ENCODE results near the gene PTPRM. TPM values are rescaled to one million over a fixed set of nuclear protein-coding genes. Genes with fewer than 3 reads are reported as not detected.
A peak's percentile ranks its signal among the peaks of the same experiment; 100 is the strongest.

The PTPRM gene
- total and polyA plus RNA-seq, 2 of the 8 experiments (the other 6 are each of a cell fraction or from before 2014, with no cell fraction given), result 4.1 to 7.0 TPM

DNA sequence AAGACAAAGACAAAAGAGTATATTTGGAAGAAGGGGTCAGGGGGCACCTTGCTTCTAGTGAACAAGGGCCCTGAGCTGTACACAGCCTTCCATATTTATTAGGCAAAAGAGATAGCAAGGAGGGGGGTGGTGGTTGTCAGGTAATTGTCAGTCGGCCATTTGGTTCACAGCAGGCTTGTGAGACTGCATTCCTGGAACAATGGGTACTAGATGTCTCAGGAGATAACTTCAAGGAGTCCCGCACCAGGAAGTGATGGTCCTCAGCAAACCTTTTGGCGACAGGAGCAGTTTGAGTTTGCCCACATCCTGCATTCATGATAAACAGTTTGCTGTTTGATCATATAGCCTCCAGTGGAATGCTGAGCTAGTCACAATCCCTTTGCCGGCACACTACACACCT, 665.7 kb downstream of the PTPRM start:
- H3K18ac ChIP-seq (ENCODE audit: extremely low read depth, low read length), result no peak overlapping the region
- H2BK120ac ChIP-seq (replicated peaks; ENCODE audit: low read depth, low read length), result no peak overlapping the region
- H3K23ac ChIP-seq (ENCODE audit: insufficient read length), result no peak overlapping the region
- no peak overlapping the region for H4K91ac ChIP-seq (replicated peaks; ENCODE audit: insufficient read length, low read length)
- 77% methylated on average over 4 of the region's 4 CpGs; no CpG with 5 or more reads in 1 of the 2 experiments for WGBS, 2 experiments (ENCODE audit: extremely low coverage in 1 of 2, insufficient coverage in 1 of 2, insufficient read length in 1 of 2, insufficient replicate concordance in 2 of 2, low coverage in 1 of 2, low lambda C conversion rate in 2 of 2, missing lambda C conversion rate in 1 of 2)
- FAIRE-seq, result no peak
- H4K20me1 ChIP-seq (replicated peaks in 1 of 2; ENCODE audit: control insufficient read depth in 1 of 2, insufficient read depth in 2 of 2, low read length in 2 of 2), result no peaks in the 10 kb centered on the region
- H3K27me3 ChIP-seq (replicated peaks in 1 of 4; ENCODE audit: control insufficient read depth in 3 of 4, extremely low read depth in 1 of 4, insufficient read depth in 3 of 4, low read length in 3 of 4), result no peaks in the 10 kb centered on the region
- no peak overlapping the region for H2AK5ac ChIP-seq (ENCODE audit: low read depth, low read length)
- H3K9me3 ChIP-seq (ENCODE audit: insufficient read depth in 2 of 2, low read depth in 1 of 2, low read length in 1 of 2), result no peaks in the 10 kb centered on the region
- DNase-seq (ENCODE audit: low read depth in 1 of 2, low spot score in 2 of 2), result no peak
- no peak overlapping the region for H3K27ac ChIP-seq (ENCODE audit: low read depth, low read length)
- POLR2A ChIA-PET (ENCODE audit: partially characterized antibody), result no interaction called here
- no peaks in the 10 kb centered on the region for H3K23me2 ChIP-seq (ENCODE audit: low read depth, low read length)
- no peaks in the 10 kb centered on the region for H3K79me1 ChIP-seq (ENCODE audit: low read depth, low read length)
- H3K4me3 ChIP-seq (ENCODE audit: extremely low read depth in 1 of 4, insufficient read depth in 2 of 4, low read depth in 3 of 4, low read length in 4 of 4), result no peak overlapping the region
- no peak overlapping the region for H3K9ac ChIP-seq (replicated peaks in 1 of 4; ENCODE audit: extremely low read depth in 1 of 4, low read depth in 3 of 4, low read length in 3 of 4)
- H3K56ac ChIP-seq (replicated peaks; ENCODE audit: insufficient read length, low read depth, low read length), result no peak overlapping the region
- H2AFZ ChIP-seq (ENCODE audit: low read length), result no peak overlapping the region
- no peak overlapping the region for H2BK15ac ChIP-seq (ENCODE audit: low read length)
- H4K5ac ChIP-seq (ENCODE audit: insufficient read length, low read depth, low read length), result no peak overlapping the region
- H3K4me1 ChIP-seq (replicated peaks in 1 of 4; ENCODE audit: control insufficient read depth in 3 of 4, insufficient read depth in 4 of 4, low read length in 3 of 4), result no peaks in the 10 kb centered on the region
- no peak overlapping the region for H2BK20ac ChIP-seq (ENCODE audit: low read length)
- H2BK12ac ChIP-seq (ENCODE audit: low read depth, low read length), result no peak overlapping the region
- H3K4ac ChIP-seq (replicated peaks; ENCODE audit: insufficient read length, low read depth, low read length), result no peak overlapping the region
- no peaks in the 10 kb centered on the region for H3K36me3 ChIP-seq (ENCODE audit: control insufficient read depth in 2 of 4, insufficient read depth in 4 of 4, low read length in 3 of 4)
- no peak overlapping the region for H2BK5ac ChIP-seq (ENCODE audit: low read depth, low read length)
- H3K4me2 ChIP-seq (ENCODE audit: insufficient read depth in 1 of 2, low read depth in 2 of 2, low read length in 2 of 2), result no peak overlapping the region
- no peak overlapping the region for H3K14ac ChIP-seq (ENCODE audit: insufficient read length)
- no peaks in the 10 kb centered on the region for H3K79me2 ChIP-seq (ENCODE audit: control insufficient read depth in 1 of 2, insufficient read depth in 2 of 2, low read length in 2 of 2)
- no peak overlapping the region for H4K8ac ChIP-seq (ENCODE audit: extremely low read depth, insufficient read depth, low read length)
- CTCF ChIA-PET (ENCODE audit: partially characterized antibody), result interaction anchor here (0.9 kb wide), 1 partner anchor 12 kb away, joined by 3 read pairs; no protein-coding TSS in a partner anchor
- TF ChIP-seq TBP (IDR thresholded peaks at IDR 0.05; ENCODE audit: low read depth, low read length) (no peak), CTBP2 (IDR thresholded peaks at IDR 0.05; ENCODE audit: borderline replicate concordance, insufficient read depth, insufficient read length, low read length) (no peak), ASH2L (IDR thresholded peaks at IDR 0.05; ENCODE audit: low read length) (no peak), RXRA (IDR thresholded peaks at IDR 0.05; ENCODE audit: insufficient read depth, low read depth, low read length) (no peak), SIX5 (IDR thresholded peaks at IDR 0.05; ENCODE audit: low read depth, low read length) (no peak), SIN3A (conservative IDR thresholded peaks at IDR 0.05 in 1 of 2, IDR thresholded peaks at IDR 0.05 in 1 of 2; ENCODE audit: low read depth in 1 of 2, low read length in 2 of 2) (no peak), TEAD4 (IDR thresholded peaks at IDR 0.05; ENCODE audit: low read depth, low read length) (0 out of 2 replicates have a peak, but pooled peaks have one; percentile 20), NANOG (IDR thresholded peaks at IDR 0.05; ENCODE audit: insufficient read depth, low read depth, low read length, poor library complexity, severe bottlenecking) (peak; percentile 65), YY1 (IDR thresholded peaks at IDR 0.05; ENCODE audit: low read depth, low read length) (peak; percentile 61; the same call in 1 of the 2 replicates)
- TF ChIP-seq, protein P1, sequence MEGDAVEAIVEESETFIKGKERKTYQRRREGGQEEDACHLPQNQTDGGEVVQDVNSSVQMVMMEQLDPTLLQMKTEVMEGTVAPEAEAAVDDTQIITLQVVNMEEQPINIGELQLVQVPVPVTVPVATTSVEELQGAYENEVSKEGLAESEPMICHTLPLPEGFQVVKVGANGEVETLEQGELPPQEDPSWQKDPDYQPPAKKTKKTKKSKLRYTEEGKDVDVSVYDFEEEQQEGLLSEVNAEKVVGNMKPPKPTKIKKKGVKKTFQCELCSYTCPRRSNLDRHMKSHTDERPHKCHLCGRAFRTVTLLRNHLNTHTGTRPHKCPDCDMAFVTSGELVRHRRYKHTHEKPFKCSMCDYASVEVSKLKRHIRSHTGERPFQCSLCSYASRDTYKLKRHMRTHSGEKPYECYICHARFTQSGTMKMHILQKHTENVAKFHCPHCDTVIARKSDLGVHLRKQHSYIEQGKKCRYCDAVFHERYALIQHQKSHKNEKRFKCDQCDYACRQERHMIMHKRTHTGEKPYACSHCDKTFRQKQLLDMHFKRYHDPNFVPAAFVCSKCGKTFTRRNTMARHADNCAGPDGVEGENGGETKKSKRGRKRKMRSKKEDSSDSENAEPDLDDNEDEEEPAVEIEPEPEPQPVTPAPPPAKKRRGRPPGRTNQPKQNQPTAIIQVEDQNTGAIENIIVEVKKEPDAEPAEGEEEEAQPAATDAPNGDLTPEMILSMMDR (IDR thresholded peaks at IDR 0.05; ENCODE audit: control extremely low read depth in 1 of 3, insufficient read depth in 1 of 3, low read depth in 1 of 3, low read length in 3 of 3), result no peak
- TF ChIP-seq, protein P2, sequence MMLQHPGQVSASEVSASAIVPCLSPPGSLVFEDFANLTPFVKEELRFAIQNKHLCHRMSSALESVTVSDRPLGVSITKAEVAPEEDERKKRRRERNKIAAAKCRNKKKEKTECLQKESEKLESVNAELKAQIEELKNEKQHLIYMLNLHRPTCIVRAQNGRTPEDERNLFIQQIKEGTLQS (IDR thresholded peaks at IDR 0.05; ENCODE audit: insufficient read depth, low read depth, low read length), result no peak
